Thyroid gland (tissue), 4 donors: ENCODE data around the gene PRKD2.

ENCODE experiments used
- POLR2A ChIP-seq, 2 donors: fragments of 450-650 bp; IDR thresholded peaks; one replicate each; pipeline ENCODE4 v1.6.1; 2017; ENCODE audit warnings: antibody characterized with exemption in 2 of 2, mild to moderate bottlenecking in 2 of 2, moderate library complexity in 1 of 2
- TF ChIP-seq, protein P1 (sequence below), 6 experiments: fragments of 200-600 bp in 3 of 6; fragments of 450-650 bp in 3 of 6; sonication (generic) in 3 of 6; IDR thresholded peaks; one replicate each; pipeline ENCODE4 v1.5.1; 2016 to 2019; ENCODE audit warnings: antibody characterized with exemption in 6 of 6, mild to moderate bottlenecking in 2 of 6, inconsistent platforms in 1 of 6, moderate library complexity in 1 of 6

DNA sequence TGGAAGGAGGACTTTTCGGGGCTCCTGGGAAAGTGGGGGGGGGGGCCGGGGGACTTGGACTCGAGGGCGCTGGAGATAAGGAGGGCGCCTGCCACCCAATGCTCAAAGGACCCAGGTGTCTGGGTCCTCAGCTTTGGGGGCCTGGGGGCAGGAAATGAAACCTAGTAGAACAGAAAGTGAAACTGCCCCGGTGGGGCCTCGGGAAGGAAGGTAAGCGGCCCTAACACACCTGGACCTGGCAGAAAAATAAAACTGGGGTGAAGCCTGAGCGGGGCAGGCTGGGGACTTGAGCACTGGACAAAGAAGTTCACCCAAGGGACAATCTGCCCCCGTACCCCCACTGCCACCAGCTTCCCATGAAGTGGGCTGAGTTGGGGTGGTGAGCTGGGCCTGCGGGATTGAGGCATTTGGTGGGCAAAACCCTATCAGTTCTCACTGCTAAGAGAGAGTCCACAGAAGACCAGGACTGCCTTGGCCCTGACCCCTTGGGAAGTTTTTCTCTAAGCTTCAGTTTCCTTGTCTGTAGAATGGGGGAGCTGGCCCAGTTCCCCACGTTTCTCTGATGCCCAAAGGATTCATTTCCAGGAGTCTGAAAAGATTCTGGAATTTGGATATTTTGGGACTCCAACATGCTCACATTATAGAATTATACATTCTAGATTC, 2.3 kb downstream of the PRKD2 start:
- TF ChIP-seq, protein P1, sequence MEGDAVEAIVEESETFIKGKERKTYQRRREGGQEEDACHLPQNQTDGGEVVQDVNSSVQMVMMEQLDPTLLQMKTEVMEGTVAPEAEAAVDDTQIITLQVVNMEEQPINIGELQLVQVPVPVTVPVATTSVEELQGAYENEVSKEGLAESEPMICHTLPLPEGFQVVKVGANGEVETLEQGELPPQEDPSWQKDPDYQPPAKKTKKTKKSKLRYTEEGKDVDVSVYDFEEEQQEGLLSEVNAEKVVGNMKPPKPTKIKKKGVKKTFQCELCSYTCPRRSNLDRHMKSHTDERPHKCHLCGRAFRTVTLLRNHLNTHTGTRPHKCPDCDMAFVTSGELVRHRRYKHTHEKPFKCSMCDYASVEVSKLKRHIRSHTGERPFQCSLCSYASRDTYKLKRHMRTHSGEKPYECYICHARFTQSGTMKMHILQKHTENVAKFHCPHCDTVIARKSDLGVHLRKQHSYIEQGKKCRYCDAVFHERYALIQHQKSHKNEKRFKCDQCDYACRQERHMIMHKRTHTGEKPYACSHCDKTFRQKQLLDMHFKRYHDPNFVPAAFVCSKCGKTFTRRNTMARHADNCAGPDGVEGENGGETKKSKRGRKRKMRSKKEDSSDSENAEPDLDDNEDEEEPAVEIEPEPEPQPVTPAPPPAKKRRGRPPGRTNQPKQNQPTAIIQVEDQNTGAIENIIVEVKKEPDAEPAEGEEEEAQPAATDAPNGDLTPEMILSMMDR (IDR thresholded peaks at IDR 0.05) = no peak
- TF ChIP-seq POLR2A (IDR thresholded peaks at IDR 0.05) = no peak
